NB4 (cell line): Measurements from ENCODE around the gene JHY.
"Not testable (repeated sequence)": the region's sequence is repeated elsewhere in the genome, so short reads cannot be mapped to it uniquely, and the experiment has no call there.

Experiments used
- CTCF ChIP-seq: IDR thresholded peaks from one replicate; pipeline ENCODE4 v1.5.1; 2012; ENCODE audit warnings: low read depth, low read length
- POLR2A ChIP-seq: IDR thresholded peaks from 2 replicates; pipeline ENCODE4 v1.6.1; 2011; ENCODE audit warnings: mild to moderate bottlenecking; ENCODE audit not compliant: insufficient read length; ENCODE audit errors: extremely low read depth

- TF ChIP-seq CTCF, POLR2A: not testable (repeated sequence)
Observed at GRCh38 chr11:122863154-122863553, 19.4 kb upstream of the JHY start.
